Activated T-helper 2 cell treated with anti-CD3 and anti-CD28 coated beads, Interferon-gamma antibody, Interleukin-2, Interleukin-4, amounts not matched to agents 10 μg/mL and 5 μg/mL and 100 μg/mL, durations not matched to agents 14 hours and 24 hours and 36 hours (primary cell): ENCODE measurements around the gene TNPO3. TPM values are rescaled to one million over a fixed set of nuclear protein-coding genes. Genes with fewer than 3 reads are reported as not detected.

Source experiments
- DNase-seq: peaks from one replicate; pipeline ENCODE4 v3.0.0; 2021; ENCODE audit warnings: low spot score
- H3K27ac Mint-ChIP-seq: one replicate; pipeline ENCODE4 v1.8.0; 2021; ENCODE audit warnings: mixed read lengths
- H3K27me3 Mint-ChIP-seq: one replicate; pipeline ENCODE4 v1.8.0; 2021; ENCODE audit warnings: low read depth, mixed read lengths
- H3K36me3 Mint-ChIP-seq: one replicate; pipeline ENCODE4 v1.8.0; 2021; ENCODE audit warnings: low read depth, mixed read lengths
- H3K4me1 Mint-ChIP-seq: one replicate; pipeline ENCODE4 v1.8.0; 2021; ENCODE audit warnings: low read depth, mixed read lengths
- H3K4me3 Mint-ChIP-seq: one replicate; pipeline ENCODE4 v1.8.0; 2021; ENCODE audit warnings: low read depth, mild to moderate bottlenecking, moderate library complexity, mixed read lengths
- H3K9me3 Mint-ChIP-seq: one replicate; pipeline ENCODE4 v1.8.0; 2021; ENCODE audit warnings: mixed read lengths
- intact Hi-C: fragments of 100-400 bp; cut with micrococcal nuclease; formaldehyde crosslinking; loops from one replicate; pipeline ENCODE4 v1.15.1; 2023
- total RNA-seq: library from RNA; stranded (reverse); gene quantifications from 2 replicates; pipeline ENCODE4 v1.2.3, GENCODE V29; 2022

Gene TNPO3
- total RNA-seq, 1 donor from 2014 or later = 53.7 TPM

- H3K27me3 Mint-ChIP-seq = no peaks in the 10 kb centered on the region
- H3K9me3 Mint-ChIP-seq = no peaks in the 10 kb centered on the region
- H3K4me1 Mint-ChIP-seq = peaks cover 31% of the 10 kb centered on the region
- peak overlapping the region; percentile 30 for H3K4me3 Mint-ChIP-seq
- no peak for DNase-seq
- intact Hi-C loops = loop anchor here (1.0 to 2.0 kb wide), 5 partner anchors 27 to 261 kb away; partner anchors contain the start of gene IRF5
- peaks cover 74% of the 10 kb centered on the region for H3K36me3 Mint-ChIP-seq
- H3K27ac Mint-ChIP-seq = peak overlapping the region; percentile 78
These were observed 91.6 kb downstream of the TNPO3 start for GRCh38 chr7:128963327-128963757.

- no peaks in the 10 kb centered on the region for H3K9me3 Mint-ChIP-seq
- no peak for DNase-seq
- H3K36me3 Mint-ChIP-seq = peaks cover 78% of the 10 kb centered on the region
- H3K4me1 Mint-ChIP-seq = peaks cover 31% of the 10 kb centered on the region
- H3K4me3 Mint-ChIP-seq = peak overlapping the region; percentile 31
- no peaks in the 10 kb centered on the region for H3K27me3 Mint-ChIP-seq
- H3K27ac Mint-ChIP-seq = peak overlapping the region; percentile 78
- intact Hi-C loops = loop anchor here (1.0 to 2.0 kb wide), 5 partner anchors 26 to 261 kb away; partner anchors contain the start of gene IRF5
These were observed 92.0 kb downstream of the TNPO3 start for GRCh38 chr7:128962899-128963298.

DNA sequence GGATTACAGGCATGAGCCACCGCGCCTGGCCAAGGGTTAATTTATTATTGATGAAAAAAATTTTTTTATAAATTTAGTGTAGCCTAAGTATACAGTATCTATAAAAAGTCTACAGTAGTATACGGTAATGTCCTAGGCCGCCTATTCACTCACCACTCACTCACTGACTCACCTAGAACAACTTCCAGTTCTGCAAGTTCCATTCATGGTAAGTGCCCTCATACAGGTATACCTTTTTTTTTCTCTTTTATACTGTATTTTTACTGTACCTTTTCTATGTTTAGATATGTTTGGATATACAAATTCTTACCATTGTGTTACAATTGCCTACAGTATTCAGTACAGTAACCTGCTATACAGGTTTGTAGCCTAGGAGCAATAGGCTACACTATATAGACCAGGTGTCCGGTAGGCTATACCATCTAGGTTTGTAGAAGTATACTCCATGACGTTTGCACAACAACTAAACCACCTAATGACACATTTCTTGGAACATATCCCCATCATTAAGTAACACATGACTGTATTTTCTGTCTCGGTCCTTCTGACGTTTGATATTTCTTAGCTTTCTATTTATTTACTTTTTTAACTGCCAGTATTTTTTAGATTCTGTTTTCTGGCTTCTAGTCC is 93.8 kb downstream of the TNPO3 start:
- DNase-seq = no peak
- no peaks in the 10 kb centered on the region for H3K9me3 Mint-ChIP-seq
- no peak overlapping the region for H3K4me3 Mint-ChIP-seq
- H3K36me3 Mint-ChIP-seq = peaks cover 78% of the 10 kb centered on the region
- H3K27me3 Mint-ChIP-seq = no peaks in the 10 kb centered on the region
- intact Hi-C loops = no loop called here
- H3K4me1 Mint-ChIP-seq = peaks cover 31% of the 10 kb centered on the region
- no peak overlapping the region for H3K27ac Mint-ChIP-seq

GRCh38 chr7:128959296-128959695 is 95.6 kb downstream of the TNPO3 start:
- Mint-ChIP-seq H3K27ac (no peak overlapping the region), H3K4me1 (peaks cover 28% of the 10 kb centered on the region), H3K9me3 (no peaks in the 10 kb centered on the region), H3K27me3 (no peaks in the 10 kb centered on the region), H3K4me3 (no peak overlapping the region), H3K36me3 (peaks cover 77% of the 10 kb centered on the region)
- DNase-seq = no peak
- intact Hi-C loops = no loop called here

GRCh38 chr7:128955981-128956380 is 98.9 kb downstream of the TNPO3 start:
- H3K36me3 Mint-ChIP-seq = peaks cover 80% of the 10 kb centered on the region
- DNase-seq = no peak
- H3K4me1 Mint-ChIP-seq = peaks cover 10% of the 10 kb centered on the region
- intact Hi-C loops = no loop called here
- H3K27me3 Mint-ChIP-seq = no peaks in the 10 kb centered on the region
- H3K9me3 Mint-ChIP-seq = no peaks in the 10 kb centered on the region
- no peak overlapping the region for H3K27ac Mint-ChIP-seq
- H3K4me3 Mint-ChIP-seq = no peak overlapping the region

DNA sequence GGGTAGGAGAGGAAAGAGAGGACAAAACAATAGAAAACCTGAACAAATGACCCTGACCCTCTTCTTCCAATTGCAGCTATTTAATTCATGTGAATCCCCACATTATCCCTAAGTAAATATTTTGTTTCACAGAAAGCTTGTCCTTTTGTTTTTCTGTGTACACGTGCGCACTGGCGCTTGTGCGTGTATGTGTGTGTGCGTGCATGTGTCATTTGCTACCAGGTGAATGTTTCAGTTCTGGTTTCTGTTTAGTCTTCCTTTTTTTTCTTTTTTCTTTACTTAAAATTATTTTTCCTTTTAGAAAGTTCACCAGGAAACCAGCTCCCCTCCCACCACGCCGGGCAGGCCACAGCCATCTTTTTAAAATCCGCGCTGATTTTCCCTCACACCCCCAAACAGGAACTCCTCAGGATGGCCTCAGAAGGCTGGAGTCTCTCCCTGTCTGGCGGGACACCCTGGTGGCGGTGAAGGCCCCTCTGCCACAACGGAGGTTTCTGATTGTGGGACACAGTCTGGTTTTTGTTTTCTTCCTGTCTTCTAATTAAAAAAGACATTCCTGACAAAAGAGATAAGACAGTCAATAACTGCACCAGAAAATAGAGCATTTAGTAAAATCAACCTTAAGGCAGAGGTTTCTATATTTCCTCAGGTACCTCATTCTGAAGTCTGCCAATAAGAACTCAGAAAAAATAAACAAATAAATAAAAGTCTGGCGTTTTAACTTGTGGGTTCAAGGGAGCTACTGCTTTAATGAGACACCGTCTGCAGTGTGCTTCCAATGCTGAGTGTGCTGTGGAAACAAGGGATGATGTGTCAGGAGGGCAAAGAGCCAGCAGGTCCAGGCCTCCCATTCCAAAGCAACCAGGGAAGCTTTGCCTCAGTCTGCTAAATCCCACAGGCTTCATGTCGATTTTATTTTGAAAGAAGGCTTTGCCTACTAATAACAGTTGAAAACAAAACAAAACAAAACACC is 99.8 kb downstream of the TNPO3 start:
- intact Hi-C loops = no loop called here
- H3K27ac Mint-ChIP-seq = peak overlapping the region; percentile 22
- no peaks in the 10 kb centered on the region for H3K27me3 Mint-ChIP-seq
- H3K9me3 Mint-ChIP-seq = no peaks in the 10 kb centered on the region
- DNase-seq = no peak
- peaks cover 10% of the 10 kb centered on the region for H3K4me1 Mint-ChIP-seq
- no peak overlapping the region for H3K4me3 Mint-ChIP-seq
- H3K36me3 Mint-ChIP-seq = peaks cover 80% of the 10 kb centered on the region

GRCh38 chr7:128954150-128954549 is 100.8 kb downstream of the TNPO3 start:
- Mint-ChIP-seq H3K36me3 (peaks cover 70% of the 10 kb centered on the region), H3K4me3 (no peak overlapping the region), H3K4me1 (peaks cover 7% of the 10 kb centered on the region), H3K27ac (peak overlapping the region; percentile 29), H3K27me3 (no peaks in the 10 kb centered on the region), H3K9me3 (no peaks in the 10 kb centered on the region)
- no peak for DNase-seq
- intact Hi-C loops = no loop called here

GRCh38 chr7:128951296-128951695 is 103.6 kb downstream of the TNPO3 start:
- no peak for DNase-seq
- Mint-ChIP-seq H3K4me1 (peaks cover 5% of the 10 kb centered on the region), H3K9me3 (no peaks in the 10 kb centered on the region), H3K36me3 (peaks cover 44% of the 10 kb centered on the region), H3K27ac (no peak overlapping the region), H3K27me3 (no peaks in the 10 kb centered on the region), H3K4me3 (no peak overlapping the region)
- intact Hi-C loops = no loop called here

GRCh38 chr7:128948976-128949760 is 105.7 kb downstream of the TNPO3 start:
- H3K4me1 Mint-ChIP-seq = peaks cover 1% of the 10 kb centered on the region
- no peak overlapping the region for H3K27ac Mint-ChIP-seq
- no peak overlapping the region for H3K4me3 Mint-ChIP-seq
- no peaks in the 10 kb centered on the region for H3K9me3 Mint-ChIP-seq
- DNase-seq = no peak
- H3K36me3 Mint-ChIP-seq = peaks cover 26% of the 10 kb centered on the region
- intact Hi-C loops = no loop called here
- no peaks in the 10 kb centered on the region for H3K27me3 Mint-ChIP-seq

GRCh38 chr7:128948312-128948973 is 106.5 kb downstream of the TNPO3 start:
- Mint-ChIP-seq H3K27ac (no peak overlapping the region), H3K27me3 (no peaks in the 10 kb centered on the region), H3K36me3 (peaks cover 19% of the 10 kb centered on the region), H3K9me3 (no peaks in the 10 kb centered on the region), H3K4me1 (no peaks in the 10 kb centered on the region), H3K4me3 (no peak overlapping the region)
- intact Hi-C loops = no loop called here
- no peak for DNase-seq

- no peaks in the 10 kb centered on the region for H3K9me3 Mint-ChIP-seq
- intact Hi-C loops = no loop called here
- no peaks in the 10 kb centered on the region for H3K4me1 Mint-ChIP-seq
- H3K36me3 Mint-ChIP-seq = peaks cover 14% of the 10 kb centered on the region
- H3K27ac Mint-ChIP-seq = no peak overlapping the region
- H3K4me3 Mint-ChIP-seq = no peak overlapping the region
- no peaks in the 10 kb centered on the region for H3K27me3 Mint-ChIP-seq
- no peak for DNase-seq
These were observed 107.1 kb downstream of the TNPO3 start for GRCh38 chr7:128947854-128948253.
